Measurements from ENCODE around the gene RC3H1.
"Not testable (repeated sequence)": the region's sequence is repeated elsewhere in the genome, so short reads cannot be mapped to it uniquely, and the experiment has no call there.

The RC3H1 gene

GRCh38 chr1:174021591-174022079, 522 bp downstream of the RC3H1 start:
- peak; percentile 23 for DNase-seq (ENCODE audit: low spot score)

GRCh38 chr1:174018565-174018964, 3.6 kb downstream of the RC3H1 start:
- DNase-seq (ENCODE audit: low spot score): no peak

GRCh38 chr1:174017231-174017970, 4.8 kb downstream of the RC3H1 start:
- DNase-seq (ENCODE audit: low spot score): no peak

- DNase-seq (ENCODE audit: low spot score): no peak
These were observed 8.2 kb downstream of the RC3H1 start for GRCh38 chr1:174013864-174014418.

- no peak for DNase-seq (ENCODE audit: low spot score)
These were observed 13.2 kb downstream of the RC3H1 start for GRCh38 chr1:174008979-174009378.

- no peak for DNase-seq (ENCODE audit: low spot score)
These were observed 13.9 kb downstream of the RC3H1 start for GRCh38 chr1:174008269-174008668.

- no peak for DNase-seq (ENCODE audit: low spot score)
These were observed 14.3 kb downstream of the RC3H1 start for GRCh38 chr1:174007851-174008250.

- no peak for DNase-seq (ENCODE audit: low spot score)
These were observed 17.1 kb downstream of the RC3H1 start for GRCh38 chr1:174005032-174005431.

GRCh38 chr1:174003867-174004266, 18.3 kb downstream of the RC3H1 start:
- no peak for DNase-seq (ENCODE audit: low spot score)

- no peak for DNase-seq (ENCODE audit: low spot score)
These were observed 20.6 kb downstream of the RC3H1 start for GRCh38 chr1:174001573-174001972.

GRCh38 chr1:174000371-174000770, 21.8 kb downstream of the RC3H1 start:
- DNase-seq (ENCODE audit: low spot score): no peak

GRCh38 chr1:173997791-173998190, 24.4 kb downstream of the RC3H1 start:
- DNase-seq (ENCODE audit: low spot score): no peak

- DNase-seq (ENCODE audit: low spot score): no peak
These were observed 25.2 kb downstream of the RC3H1 start for GRCh38 chr1:173996995-173997394.

GRCh38 chr1:173995475-173995874, 26.7 kb downstream of the RC3H1 start:
- DNase-seq (ENCODE audit: low spot score): no peak

GRCh38 chr1:173993948-173994347, 28.2 kb downstream of the RC3H1 start:
- DNase-seq (ENCODE audit: low spot score): not testable (repeated sequence)

- no peak for DNase-seq (ENCODE audit: low spot score)
These were observed 34.1 kb downstream of the RC3H1 start for GRCh38 chr1:173988068-173988467.

GRCh38 chr1:173986951-173987350, 35.2 kb downstream of the RC3H1 start:
- DNase-seq (ENCODE audit: low spot score): no peak

GRCh38 chr1:173970252-173970651, 51.9 kb downstream of the RC3H1 start:
- no peak for DNase-seq (ENCODE audit: low spot score)

- DNase-seq (ENCODE audit: low spot score): not testable (repeated sequence)
These were observed 56.3 kb downstream of the RC3H1 start for GRCh38 chr1:173965896-173966295.

- DNase-seq (ENCODE audit: low spot score): no peak
These were observed 58.7 kb downstream of the RC3H1 start for GRCh38 chr1:173963477-173963876.

GRCh38 chr1:173960625-173961024, 61.5 kb downstream of the RC3H1 start:
- DNase-seq (ENCODE audit: low spot score): no peak

- no peak for DNase-seq (ENCODE audit: low spot score)
These were observed 68.0 kb downstream of the RC3H1 start for GRCh38 chr1:173954179-173954578.

GRCh38 chr1:173948594-173948993, 73.6 kb downstream of the RC3H1 start:
- no peak for DNase-seq (ENCODE audit: low spot score)

All from HuH-7.5 (cell line).